NCI-H146 treated with DMSO at 0.1 percent for 48 hours (cell line): ENCODE measurements around the gene TMEM18.

Experiments
- DNase-seq: peaks from one replicate; lab custom pipeline; 2025; ENCODE audit not compliant: unreplicated experiment; lab: John Stamatoyannopoulos, UW

Gene TMEM18

DNA sequence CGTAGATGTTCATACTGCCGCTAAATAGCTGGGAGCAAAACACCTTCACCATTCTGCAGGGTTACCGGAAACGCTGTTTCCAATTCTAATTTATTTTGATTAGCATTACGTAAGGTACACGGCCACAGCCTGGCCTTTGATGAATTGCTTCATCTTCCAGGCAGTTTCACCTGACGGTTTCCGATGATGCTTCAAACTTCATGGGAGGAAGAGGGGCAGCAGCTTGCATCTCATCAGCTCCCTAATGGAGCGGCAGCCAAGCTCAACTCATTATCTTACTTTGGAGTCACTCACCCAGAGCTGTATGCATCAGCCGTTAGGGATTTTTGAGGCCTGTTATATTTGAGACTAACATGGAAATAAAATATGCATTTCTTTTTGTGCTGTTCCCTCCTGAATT, 54.8 kb downstream of the TMEM18 start:
- no peak for DNase-seq

DNA sequence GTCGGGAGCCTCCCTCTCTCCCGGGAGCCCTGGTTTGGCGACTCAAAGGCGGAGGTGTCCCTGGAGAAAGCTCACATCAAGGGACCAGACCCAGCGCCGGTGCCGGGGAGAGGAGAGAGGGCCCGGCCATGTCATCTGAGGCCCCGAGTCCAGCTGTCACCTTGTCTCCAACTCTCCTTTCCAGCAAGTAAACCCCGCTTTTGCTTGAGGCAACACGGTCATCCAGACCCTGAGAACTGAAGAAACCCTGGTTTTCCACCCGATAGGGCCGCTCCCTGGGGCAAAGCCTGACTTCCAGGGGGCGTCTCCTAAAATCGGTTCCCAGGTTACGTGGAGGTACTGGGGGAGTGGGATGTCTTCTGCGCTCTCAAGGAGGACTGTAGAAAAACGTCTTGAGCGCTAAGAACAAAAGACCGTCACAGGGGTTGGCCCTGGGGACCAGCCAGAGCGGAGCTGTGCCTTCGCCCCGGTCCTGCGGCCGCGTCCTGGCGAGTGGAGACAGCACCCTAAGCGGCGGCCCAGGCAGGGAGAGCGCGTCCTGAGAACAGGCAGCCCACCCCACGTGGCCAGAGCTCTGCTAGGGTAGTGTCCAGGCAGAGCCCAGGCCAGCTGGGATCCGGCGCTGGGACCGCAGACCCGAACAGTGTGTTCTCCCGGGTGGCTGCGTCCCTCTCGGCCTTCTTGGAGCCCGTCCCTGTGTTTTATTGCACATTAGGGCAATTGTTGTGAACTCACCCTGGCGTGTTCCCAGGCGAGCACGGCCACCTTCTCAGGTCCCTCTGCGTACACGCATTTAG, 55.7 kb downstream of the TMEM18 start:
- DNase-seq: no peak

DNA sequence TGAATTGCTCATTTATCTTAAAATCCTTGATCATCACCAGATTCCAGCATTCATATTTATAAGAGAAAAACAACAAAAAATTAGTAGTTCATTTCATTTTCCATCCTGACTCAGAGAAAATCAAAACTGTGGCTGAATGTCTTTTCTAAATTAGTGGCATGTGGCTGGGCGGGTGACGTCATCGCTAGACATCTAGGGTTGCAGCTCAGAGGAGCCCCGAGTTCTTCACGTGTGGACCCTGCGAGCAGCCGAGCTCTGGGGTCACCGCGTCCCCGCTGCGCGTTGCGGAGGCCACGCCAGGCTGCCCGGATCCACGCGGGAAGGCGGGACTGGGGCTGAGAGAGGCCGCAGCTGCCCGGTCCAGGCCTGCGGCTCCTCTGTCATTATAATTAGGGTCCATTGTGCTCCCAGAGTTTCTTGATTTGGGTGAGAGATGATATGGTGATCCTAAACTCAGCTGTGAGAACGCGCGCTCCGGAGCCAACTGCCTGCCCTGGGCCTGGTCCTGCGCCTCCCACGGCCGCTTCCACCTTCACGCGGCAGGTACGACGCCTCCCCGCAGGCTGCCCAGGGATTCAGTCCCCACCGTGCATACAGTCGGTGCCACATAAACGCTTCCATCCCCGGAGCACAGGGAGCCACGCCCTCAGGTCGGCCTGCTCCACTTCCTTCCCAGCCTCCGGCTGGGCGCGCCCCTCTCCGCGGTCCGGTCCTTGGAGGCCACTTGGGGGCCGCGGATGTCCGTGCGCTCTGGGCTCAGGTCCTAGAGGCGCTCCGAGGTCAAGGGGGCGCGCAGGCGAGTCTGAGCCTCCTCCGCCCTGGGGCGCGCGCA, 56.5 kb downstream of the TMEM18 start:
- DNase-seq: no peak

DNA sequence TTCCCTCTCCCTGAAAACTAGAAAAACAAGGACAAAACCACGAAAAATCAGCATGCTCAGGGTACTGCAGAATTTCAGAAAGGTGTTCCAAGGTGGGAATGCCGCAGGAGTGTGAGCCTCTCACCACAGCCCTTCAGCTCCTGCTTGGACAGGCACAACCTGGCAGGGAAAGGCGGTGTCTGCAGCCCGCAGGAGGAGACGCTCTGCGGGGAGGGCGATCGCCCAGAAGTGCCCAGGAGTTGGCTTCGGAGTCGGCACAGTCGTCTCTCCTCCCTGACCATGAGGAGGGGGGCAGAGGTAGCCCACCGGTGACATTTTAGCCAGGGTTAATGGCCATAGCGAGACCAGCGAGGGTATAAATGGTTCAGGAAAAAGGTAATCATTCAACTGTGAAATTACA, 57.2 kb downstream of the TMEM18 start:
- DNase-seq: no peak

DNA sequence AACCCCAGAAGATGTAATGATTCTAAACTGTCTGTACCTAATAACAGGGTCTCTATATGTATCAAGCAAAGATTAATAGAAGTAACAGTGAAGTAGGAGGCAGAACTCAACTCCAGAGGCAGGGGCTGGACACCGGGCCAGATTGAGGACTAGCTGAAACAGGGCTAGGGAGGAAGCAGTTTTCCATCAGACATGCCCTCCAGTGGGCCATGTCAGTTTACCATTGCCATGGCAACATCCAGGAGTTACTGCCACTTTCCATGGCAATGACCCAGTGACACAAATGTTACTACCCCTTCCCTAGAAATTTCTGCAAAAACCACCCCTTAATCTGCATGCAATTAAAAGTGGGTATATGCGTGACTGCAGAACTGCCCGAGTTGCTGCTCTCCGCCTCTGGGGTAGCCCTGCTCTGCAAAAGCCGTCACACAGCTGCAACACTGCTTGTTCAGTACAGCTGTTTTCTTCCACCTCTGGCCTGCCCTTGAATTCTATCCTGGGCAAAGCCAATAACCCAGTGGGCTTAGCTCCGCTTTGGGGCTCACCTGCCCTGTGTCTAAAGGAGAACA, 58.7 kb downstream of the TMEM18 start:
- DNase-seq: no peak

- DNase-seq: no peak
Measured at GRCh38 chr2:618005-618404, 59.2 kb downstream of the TMEM18 start.
